HG03442 (cell line): ENCODE measurements around the gene SPACA4.

Experiments used
- ATAC-seq: cut with Tn5 transposase; IDR thresholded peaks from one replicate; pipeline ENCODE4 v1.9.1; 2021; ENCODE audit warnings: mild to moderate bottlenecking, moderate library complexity; ENCODE audit not compliant: unreplicated experiment

SPACA4 gene

GRCh38 chr19:48633148-48634035 is 26.9 kb downstream of the SPACA4 start:
- ATAC-seq, result no peak

- no peak for ATAC-seq
These were observed 27.4 kb downstream of the SPACA4 start for GRCh38 chr19:48634036-48634342.

GRCh38 chr19:48634424-48635262 is 28.1 kb downstream of the SPACA4 start:
- peak; percentile 27 for ATAC-seq

- no peak for ATAC-seq
These were observed 28.9 kb downstream of the SPACA4 start for GRCh38 chr19:48635263-48635965.

DNA sequence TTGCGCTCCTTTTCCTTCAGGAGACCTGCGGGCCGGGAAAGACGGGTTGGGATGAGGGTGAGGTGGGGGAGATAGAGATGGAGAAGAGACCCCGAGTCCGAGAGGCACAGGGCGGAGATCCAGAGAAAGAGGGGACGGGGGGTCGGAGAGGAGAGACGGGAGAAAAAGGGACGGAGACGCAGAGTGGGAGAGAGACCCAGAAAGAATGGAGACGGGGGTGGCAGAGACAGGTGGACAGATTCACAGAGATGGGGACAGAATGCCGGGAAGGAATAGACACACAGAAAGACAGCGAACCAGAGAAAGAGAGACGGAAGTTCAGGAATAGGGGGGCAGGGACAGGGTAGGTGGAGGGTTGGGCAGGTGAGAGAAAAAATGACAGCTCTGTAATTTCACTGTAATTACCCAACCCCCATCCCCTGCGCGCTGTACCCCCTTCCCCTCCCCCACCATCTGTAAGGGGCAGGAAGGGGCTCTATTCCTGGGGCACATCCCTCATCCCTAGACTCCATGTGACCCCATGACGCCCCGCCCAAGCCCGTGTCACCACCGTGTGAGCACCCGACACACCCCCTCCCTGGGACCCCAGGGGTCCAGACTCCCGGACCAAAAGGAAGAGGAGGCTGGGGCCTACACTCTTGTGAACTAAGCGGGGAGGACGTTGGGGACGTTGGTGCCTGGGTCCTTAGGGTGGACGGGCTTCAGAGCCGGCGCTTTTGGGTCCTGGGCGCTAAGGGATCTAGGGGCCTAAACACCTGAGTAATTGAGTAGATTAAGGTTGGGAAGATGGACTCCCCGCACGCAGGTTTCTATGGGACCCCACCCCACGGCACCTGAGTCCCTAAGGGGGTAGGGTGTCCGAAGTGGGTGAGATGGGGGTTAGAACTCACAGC is 29.7 kb downstream of the SPACA4 start:
- ATAC-seq, result no peak

- no peak for ATAC-seq
These were observed 30.4 kb downstream of the SPACA4 start, which contains the start of gene DBP for GRCh38 chr19:48636859-48637448. Gene DBP, minus strand, starts transcription at chr19:48637379. Its CDS starts 385 bp downstream, at chr19:48636994.

GRCh38 chr19:48637449-48637947 is 31.0 kb downstream of the SPACA4 start:
- ATAC-seq, result peak; percentile 73

- ATAC-seq, result peak; percentile 8
These were observed 31.6 kb downstream of the SPACA4 start for GRCh38 chr19:48637948-48638830.

- no peak for ATAC-seq
These were observed 32.4 kb downstream of the SPACA4 start for GRCh38 chr19:48638831-48639381.

- no peak for ATAC-seq
These were observed 33.2 kb downstream of the SPACA4 start for GRCh38 chr19:48639483-48640375.

DNA sequence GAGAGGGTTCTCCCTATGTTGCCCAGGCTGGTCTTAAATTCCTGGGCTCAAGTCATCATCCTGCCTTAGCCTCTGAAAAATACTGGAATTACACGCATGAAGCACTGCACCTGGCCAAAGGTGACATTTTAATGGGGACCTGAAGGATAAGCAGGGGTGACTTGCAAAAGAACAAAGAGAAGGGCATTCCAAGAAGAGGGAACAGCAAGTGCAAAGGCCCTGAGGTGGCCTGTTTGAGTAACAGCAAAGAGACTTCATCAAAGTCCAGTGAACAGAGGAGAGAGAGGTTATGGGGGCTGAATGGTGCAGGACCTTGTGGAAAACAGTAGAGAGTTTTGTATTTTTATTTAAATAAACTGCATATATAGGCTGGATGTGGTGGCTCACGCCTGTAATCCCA is 35.3 kb downstream of the SPACA4 start:
- ATAC-seq, result no peak

GRCh38 chr19:48642862-48643261 is 36.3 kb downstream of the SPACA4 start:
- no peak for ATAC-seq

DNA sequence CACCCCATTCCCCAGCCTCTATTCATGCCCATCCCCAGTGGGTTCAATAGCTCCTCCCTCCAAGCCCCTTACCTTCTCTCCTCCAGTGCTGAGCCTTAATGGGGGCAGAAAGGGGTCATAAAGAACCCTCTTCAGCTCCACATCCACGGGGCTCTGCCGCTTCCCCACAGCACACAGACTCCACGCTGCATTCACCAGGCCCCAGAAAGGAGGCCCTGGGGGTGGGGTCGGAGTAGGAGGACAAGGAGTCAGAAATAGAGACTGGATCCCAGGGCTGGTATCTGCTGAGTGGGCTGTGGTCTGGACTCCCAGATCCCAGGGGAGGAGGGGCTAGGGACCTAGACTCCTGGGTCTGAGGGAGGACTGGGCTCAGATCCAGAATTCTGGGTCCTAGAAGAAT is 37.8 kb downstream of the SPACA4 start:
- no peak for ATAC-seq

DNA sequence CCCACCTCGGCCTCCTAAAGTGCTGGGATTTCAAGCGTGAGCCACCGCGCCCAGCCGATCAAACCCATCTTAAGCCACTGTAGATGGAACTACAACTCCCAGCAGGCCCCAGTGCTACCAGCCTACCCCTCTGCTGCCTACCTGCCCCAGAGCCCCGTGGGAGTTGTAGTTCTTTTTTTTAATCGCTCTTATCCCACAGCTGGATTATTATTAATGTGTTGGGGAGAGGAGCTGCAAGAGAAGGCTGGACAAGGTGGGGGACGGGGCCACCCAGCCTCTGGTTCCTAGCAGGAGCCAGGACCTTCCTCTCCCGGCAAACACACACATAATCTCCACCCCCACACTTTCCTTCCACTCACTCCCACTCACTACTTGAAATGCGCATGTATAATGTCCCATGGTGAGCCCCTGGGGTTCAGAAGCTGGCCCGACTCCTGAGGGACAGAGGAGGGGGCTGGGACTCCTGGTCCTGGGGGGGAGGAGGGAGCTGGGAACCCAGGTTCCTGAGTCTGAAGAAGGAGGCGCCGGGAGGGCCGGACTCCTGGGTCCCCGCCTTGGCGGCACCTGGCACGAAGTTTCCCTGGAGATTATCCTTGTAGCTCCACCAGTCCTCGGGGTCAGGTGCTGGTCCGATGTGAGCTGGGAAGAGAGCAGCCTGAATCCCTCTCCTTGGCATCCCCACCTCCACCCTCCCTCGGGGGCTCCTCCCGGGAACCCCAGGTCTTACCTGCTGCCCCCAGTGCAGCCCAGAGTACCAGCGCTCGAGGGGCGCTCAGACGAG is 38.5 kb downstream of the SPACA4 start:
- no peak for ATAC-seq

DNA sequence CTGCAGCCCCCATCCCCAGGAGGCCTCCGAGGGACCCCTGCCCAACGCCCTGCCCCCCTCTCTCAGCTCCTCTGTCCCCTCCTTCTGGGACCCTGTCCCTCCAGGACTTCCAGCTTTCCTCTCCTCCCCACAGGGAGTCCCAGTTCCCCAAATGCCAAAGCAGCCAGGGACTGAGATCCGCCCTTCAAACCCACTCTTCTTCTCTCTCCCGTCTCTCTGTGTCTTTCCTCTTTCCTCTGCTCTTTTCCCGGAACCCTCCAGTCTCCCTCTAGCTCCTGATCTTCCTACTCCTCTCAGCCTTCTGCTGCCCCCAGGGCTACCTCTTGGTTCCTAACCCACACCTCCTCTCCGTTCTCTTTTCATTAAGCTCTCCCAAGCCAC is 39.1 kb downstream of the SPACA4 start:
- no peak for ATAC-seq

- ATAC-seq, result peak; percentile 58
These were observed 39.6 kb downstream of the SPACA4 start, which contains the start of gene CA11 for GRCh38 chr19:48646001-48646721. Gene CA11, minus strand, starts transcription at chr19:48646187. Its CDS starts 555 bp downstream, at chr19:48645632.
